ENCODE data around the gene DSCAM. TPM values are rescaled to one million over a fixed set of nuclear protein-coding genes. Genes with fewer than 3 reads are reported as not detected.

Gene DSCAM
- total and polyA plus RNA-seq, 10 donors, result 0.02 to 2.7 (median 2.0) TPM

GRCh38 chr21:40056031-40056430 lies 790.9 kb downstream of the DSCAM start:
- H3K27me3 ChIP-seq (replicated peaks in 1 of 7), result no peaks in the 10 kb centered on the region
- peaks cover 0 to 4% (median 0%) of the 10 kb centered on the region in 8 donors for H3K9me3 ChIP-seq
- TF ChIP-seq POLR2A (IDR thresholded peaks at IDR 0.05) (no peak), POLR2AphosphoS5 (IDR thresholded peaks at IDR 0.05) (no peak), CTCF (IDR thresholded peaks at IDR 0.05 in 8 of 11, conservative IDR thresholded peaks at IDR 0.05 in 3 of 11) (no peak)
- H3K27ac ChIP-seq, result no peak overlapping the region
- H3K36me3 ChIP-seq, result no peaks in the 10 kb centered on the region
- H3K4me3 ChIP-seq, result no peak overlapping the region
- H3K4me1 ChIP-seq, result no peaks in the 10 kb centered on the region
- DNase-seq, result no peak
- 76 to 86% (median 81%) methylated on average over 3 of the region's 3 CpGs for WGBS, 5 donors
- intact Hi-C loops (cut with DNase I; ENCODE audit: low total_unique reads), result no loop called here

- Histone ChIP-seq H3K4me3 (no peak overlapping the region), H3K4me1 (no peaks in the 10 kb centered on the region), H3K27ac (no peak overlapping the region), H3K27me3 (replicated peaks in 1 of 7) (no peaks in the 10 kb centered on the region), H3K9me3 (peaks cover 0 to 4% (median 0%) of the 10 kb centered on the region in 8 donors), H3K36me3 (no peaks in the 10 kb centered on the region)
- DNase-seq, result no peak
- 51 to 61% (median 54%) methylated on average over 3 of the region's 3 CpGs for WGBS, 5 donors
- no peak for TF ChIP-seq CTCF (IDR thresholded peaks at IDR 0.05 in 8 of 11, conservative IDR thresholded peaks at IDR 0.05 in 3 of 11)
- TF ChIP-seq POLR2A (IDR thresholded peaks at IDR 0.05), result no peak
- TF ChIP-seq POLR2AphosphoS5 (IDR thresholded peaks at IDR 0.05), result no peak
- intact Hi-C loops (cut with DNase I; ENCODE audit: low total_unique reads), result no loop called here
Observed at GRCh38 chr21:40054403-40054802, 792.6 kb downstream of the DSCAM start.

GRCh38 chr21:40053007-40053406 lies 794.0 kb downstream of the DSCAM start:
- DNase-seq, result no peak
- Histone ChIP-seq H3K4me3 (no peak overlapping the region), H3K4me1 (no peaks in the 10 kb centered on the region), H3K27me3 (replicated peaks in 1 of 7) (no peaks in the 10 kb centered on the region), H3K9me3 (peaks cover 0 to 4% (median 0%) of the 10 kb centered on the region in 8 donors), H3K27ac (no peak overlapping the region), H3K36me3 (no peaks in the 10 kb centered on the region)
- intact Hi-C loops (cut with DNase I; ENCODE audit: low total_unique reads), result no loop called here
- TF ChIP-seq POLR2A (IDR thresholded peaks at IDR 0.05) (no peak), POLR2AphosphoS5 (IDR thresholded peaks at IDR 0.05) (no peak), CTCF (IDR thresholded peaks at IDR 0.05 in 8 of 11, conservative IDR thresholded peaks at IDR 0.05 in 3 of 11) (no peak)
- WGBS, 5 donors, result 72 to 88% (median 80%) methylated on average over 11 of the region's 11 CpGs

GRCh38 chr21:40052276-40052675 lies 794.7 kb downstream of the DSCAM start:
- Histone ChIP-seq H3K4me3 (no peak overlapping the region), H3K36me3 (no peaks in the 10 kb centered on the region), H3K9me3 (peaks cover 0 to 4% (median 0%) of the 10 kb centered on the region in 8 donors), H3K4me1 (no peaks in the 10 kb centered on the region), H3K27me3 (replicated peaks in 1 of 7) (no peaks in the 10 kb centered on the region), H3K27ac (no peak overlapping the region)
- WGBS, 5 donors, result 80 to 90% (median 88%) methylated on average over 2 of the region's 2 CpGs
- no peak for DNase-seq
- intact Hi-C loops (cut with DNase I; ENCODE audit: low total_unique reads), result no loop called here
- TF ChIP-seq CTCF (IDR thresholded peaks at IDR 0.05 in 8 of 11, conservative IDR thresholded peaks at IDR 0.05 in 3 of 11), result no peak

Data from spleen (tissue), 11 donors.